Liver (tissue), 9 donors: ENCODE results near the gene LCN6. TPM values are rescaled to one million over a fixed set of nuclear protein-coding genes. Genes with fewer than 3 reads are reported as not detected.

ENCODE experiments used
- DNase-seq: peaks from one replicate; pipeline ENCODE4 v3.0.0-alpha.2; 2017; ENCODE audit warnings: low spot score
- H3K27ac ChIP-seq, 2 donors: one replicate each; pipeline ENCODE4 v1.7.0; 2013; ENCODE audit warnings: inconsistent platforms in 2 of 2, low read length in 2 of 2, control low read depth in 1 of 2, low read depth in 1 of 2, mild to moderate bottlenecking in 1 of 2
- H3K27me3 ChIP-seq, 4 donors: one replicate each; pipeline versions ENCODE4 v1.6.1 to v1.7.0; 2013; ENCODE audit warnings: low read length in 3 of 4, inconsistent platforms in 1 of 4, mild to moderate bottlenecking in 1 of 4, moderate library complexity in 1 of 4; ENCODE audit not compliant: control insufficient read depth in 4 of 4, insufficient read depth in 4 of 4
- H3K36me3 ChIP-seq, 4 donors: one replicate each; pipeline versions ENCODE4 v1.6.1 to v1.7.0; 2013; ENCODE audit warnings: low read length in 3 of 4, mild to moderate bottlenecking in 3 of 4, low read depth in 1 of 4, moderate library complexity in 1 of 4; ENCODE audit not compliant: control insufficient read depth in 4 of 4, insufficient read depth in 3 of 4
- H3K4me1 ChIP-seq, 4 donors: one replicate each; pipeline versions ENCODE4 v1.6.1 to v1.7.0; 2013; ENCODE audit warnings: low read length in 3 of 4, mild to moderate bottlenecking in 3 of 4, moderate library complexity in 1 of 4; ENCODE audit not compliant: control insufficient read depth in 4 of 4, insufficient read depth in 4 of 4
- H3K4me3 ChIP-seq, 3 donors: one replicate each; pipeline versions ENCODE4 v1.6.1 to v1.7.0; 2013; ENCODE audit warnings: low read length in 3 of 3, control low read depth in 1 of 3, low read depth in 1 of 3, mild to moderate bottlenecking in 1 of 3
- H3K9ac ChIP-seq, 2 donors: one replicate each; pipeline ENCODE4 v1.7.0; 2013; ENCODE audit warnings: low read length in 2 of 2, mild to moderate bottlenecking in 2 of 2, moderate library complexity in 2 of 2, control low read depth in 1 of 2, low read depth in 1 of 2
- H3K9me3 ChIP-seq, 4 donors: one replicate each; pipeline versions ENCODE4 v1.6.1 to v1.7.0; 2013; ENCODE audit warnings: low read length in 3 of 4; ENCODE audit not compliant: control insufficient read depth in 4 of 4
- EGR1 ChIP-seq, 2 donors: IDR thresholded peaks; 2 replicates each; pipeline ENCODE4 v1.6.1; 2016 to 2018; ENCODE audit warnings: antibody characterized with exemption in 2 of 2, low read depth in 2 of 2
- FOXA1 ChIP-seq: IDR thresholded peaks from 2 replicates; pipeline ENCODE4 v1.6.1; 2016; ENCODE audit warnings: antibody characterized with exemption
- FOXA2 ChIP-seq: IDR thresholded peaks from 2 replicates; pipeline ENCODE4 v1.6.1; 2016; ENCODE audit warnings: antibody characterized with exemption
- GABPA ChIP-seq, 2 donors: IDR thresholded peaks in 1 of 2; conservative IDR thresholded peaks in 1 of 2; 2 replicates each; pipeline ENCODE4 v1.6.1; 2016; ENCODE audit warnings: antibody characterized with exemption in 2 of 2, mild to moderate bottlenecking in 1 of 2, moderate library complexity in 1 of 2
- HNF4G ChIP-seq: IDR thresholded peaks from 2 replicates; pipeline ENCODE4 v1.6.1; 2016; ENCODE audit warnings: antibody characterized with exemption
- JUND ChIP-seq, 2 donors: IDR thresholded peaks; 2 replicates each; pipeline ENCODE4 v1.6.1; 2016; ENCODE audit warnings: antibody characterized with exemption in 2 of 2
- NR2F2 ChIP-seq: IDR thresholded peaks from 2 replicates; pipeline ENCODE4 v1.6.1; 2016; ENCODE audit warnings: antibody characterized with exemption
- RAD21 ChIP-seq, 2 donors: IDR thresholded peaks; 2 replicates each; pipeline ENCODE4 v1.6.1; 2016; ENCODE audit warnings: antibody characterized with exemption in 2 of 2, mild to moderate bottlenecking in 2 of 2
- SP1 ChIP-seq: IDR thresholded peaks from 2 replicates; pipeline ENCODE4 v1.6.1; 2018; ENCODE audit warnings: antibody characterized with exemption, mild to moderate bottlenecking
- YY1 ChIP-seq: IDR thresholded peaks from 2 replicates; pipeline ENCODE4 v1.6.1; 2016; ENCODE audit warnings: antibody characterized with exemption, mild to moderate bottlenecking
- WGBS: extraction: QIAGEN DNeasy Blood & Tissue Kit; methylation state at CpG from one replicate; pipeline ENCODE4 v1.1.7; 2013; 5-methylcytosine and 5-hydroxymethylcytosine counted together
- polyA plus RNA-seq, 2 donors: library from polyadenylated mRNA; stranded (reverse) in 1 of 2; unstranded in 1 of 2; fragments of 200-250 nt in 1 of 2; fragments of >200 nt in 1 of 2; fragmentation: Nextera tagmentation in 1 of 2; extraction: Ambion mirVana in 1 of 2; gene quantifications; one replicate each; pipeline versions ENCODE4 v1.2.1 to v1.2.3, GENCODE V29; 2013 to 2015
- total RNA-seq, 2 donors: library from RNA; depleted of rRNA; stranded (reverse); fragments of >200 nt; gene quantifications; one replicate each; pipeline ENCODE4 v1.2.3, GENCODE V29; 2014
- TF ChIP-seq, protein P1 (sequence below): IDR thresholded peaks from 2 replicates; pipeline ENCODE4 v1.6.1; 2016; ENCODE audit warnings: antibody characterized with exemption, mild to moderate bottlenecking
- TF ChIP-seq, protein P2 (sequence below): IDR thresholded peaks from 2 replicates; pipeline ENCODE4 v1.6.1; 2016; ENCODE audit warnings: antibody characterized with exemption
- donor health status: healthy.
- donor health status: healthy.
- donor health status: healthy.
- donor health status: healthy.
- donor health status: healthy.

The LCN6 gene
- total and polyA plus RNA-seq, 4 donors = 0.14 to 0.32 TPM; not detected in 2

DNA sequence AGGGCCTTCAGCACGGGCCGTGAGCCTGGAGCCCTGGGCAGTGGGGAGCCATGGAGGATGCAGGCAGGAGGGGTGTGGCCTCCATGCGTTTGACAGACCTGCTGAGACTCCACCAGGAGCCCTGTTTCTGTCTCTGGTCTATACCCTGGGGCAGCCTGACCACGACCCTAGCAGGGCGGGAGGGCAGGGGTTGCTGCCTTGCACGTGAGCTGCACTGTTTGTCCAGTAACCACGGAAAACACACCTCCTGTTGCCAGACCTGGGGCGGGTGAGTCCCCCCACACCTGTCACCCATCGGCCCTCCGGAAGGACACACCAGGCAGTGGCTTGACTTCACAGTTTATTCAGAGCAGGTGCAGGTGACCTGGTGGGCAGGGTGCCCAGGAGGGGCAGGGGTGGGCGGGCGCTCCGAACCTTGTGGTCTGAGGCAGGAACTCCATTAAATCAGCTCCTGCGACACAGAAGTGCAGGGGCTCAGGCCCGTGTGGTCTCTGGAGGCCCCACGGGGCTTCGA lies 5.8 kb upstream of the LCN6 start:
- Histone ChIP-seq H3K4me3 (no peak overlapping the region), H3K36me3 (no peaks in the 10 kb centered on the region), H3K4me1 (no peaks in the 10 kb centered on the region), H3K27ac (no peak overlapping the region), H3K9me3 (peaks cover 0 to 10% (median 1%) of the 10 kb centered on the region in 4 donors), H3K27me3 (no peaks in the 10 kb centered on the region), H3K9ac (no peak overlapping the region)
- TF ChIP-seq EGR1 (IDR thresholded peaks at IDR 0.05; ENCODE audit: low read depth in 2 of 2) = no peak
- TF ChIP-seq JUND (IDR thresholded peaks at IDR 0.05) = no peak
- TF ChIP-seq NR2F2 = no peak
- DNase-seq = no peak
- 77% methylated on average over 17 of the region's 17 CpGs for WGBS

DNA sequence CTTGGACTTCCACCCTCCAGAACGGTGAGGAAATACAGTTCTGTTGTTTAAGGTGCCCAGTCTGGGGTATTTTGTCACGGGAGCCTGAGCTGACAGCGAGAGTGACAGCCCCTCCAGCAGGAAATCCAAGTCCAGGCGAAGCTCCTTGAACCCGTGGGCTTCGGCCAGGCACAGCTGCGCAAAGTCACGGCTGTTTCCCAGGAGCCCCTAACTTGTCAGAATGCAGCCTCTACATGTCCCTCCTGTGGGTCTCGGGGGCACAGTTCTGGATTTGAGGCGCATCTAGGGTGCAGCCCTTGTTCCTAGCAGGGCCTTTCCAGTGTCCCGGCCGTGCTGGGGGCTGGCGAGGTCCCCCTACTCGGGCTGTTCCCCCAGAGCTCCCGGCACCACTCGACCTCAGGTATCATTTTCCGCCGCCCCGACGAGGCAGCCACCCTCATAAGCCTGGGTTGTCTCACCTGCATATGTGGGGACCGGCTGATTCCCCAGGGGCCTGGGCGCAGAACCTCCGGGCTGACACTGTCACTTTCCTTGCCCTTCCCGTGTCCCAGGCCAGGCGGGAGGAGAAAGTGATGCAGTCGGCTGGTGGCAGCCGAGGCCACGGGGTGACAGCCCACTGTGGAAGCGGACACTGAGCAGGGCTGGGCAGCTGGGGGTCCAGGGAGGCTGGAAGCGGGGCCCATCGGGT lies 5.2 kb upstream of the LCN6 start:
- H3K4me3 ChIP-seq = no peak overlapping the region
- H3K27ac ChIP-seq = no peak overlapping the region
- no peaks in the 10 kb centered on the region for H3K27me3 ChIP-seq
- DNase-seq = no peak
- WGBS = 90% methylated on average over 31 of the region's 31 CpGs
- TF ChIP-seq, protein P1, sequence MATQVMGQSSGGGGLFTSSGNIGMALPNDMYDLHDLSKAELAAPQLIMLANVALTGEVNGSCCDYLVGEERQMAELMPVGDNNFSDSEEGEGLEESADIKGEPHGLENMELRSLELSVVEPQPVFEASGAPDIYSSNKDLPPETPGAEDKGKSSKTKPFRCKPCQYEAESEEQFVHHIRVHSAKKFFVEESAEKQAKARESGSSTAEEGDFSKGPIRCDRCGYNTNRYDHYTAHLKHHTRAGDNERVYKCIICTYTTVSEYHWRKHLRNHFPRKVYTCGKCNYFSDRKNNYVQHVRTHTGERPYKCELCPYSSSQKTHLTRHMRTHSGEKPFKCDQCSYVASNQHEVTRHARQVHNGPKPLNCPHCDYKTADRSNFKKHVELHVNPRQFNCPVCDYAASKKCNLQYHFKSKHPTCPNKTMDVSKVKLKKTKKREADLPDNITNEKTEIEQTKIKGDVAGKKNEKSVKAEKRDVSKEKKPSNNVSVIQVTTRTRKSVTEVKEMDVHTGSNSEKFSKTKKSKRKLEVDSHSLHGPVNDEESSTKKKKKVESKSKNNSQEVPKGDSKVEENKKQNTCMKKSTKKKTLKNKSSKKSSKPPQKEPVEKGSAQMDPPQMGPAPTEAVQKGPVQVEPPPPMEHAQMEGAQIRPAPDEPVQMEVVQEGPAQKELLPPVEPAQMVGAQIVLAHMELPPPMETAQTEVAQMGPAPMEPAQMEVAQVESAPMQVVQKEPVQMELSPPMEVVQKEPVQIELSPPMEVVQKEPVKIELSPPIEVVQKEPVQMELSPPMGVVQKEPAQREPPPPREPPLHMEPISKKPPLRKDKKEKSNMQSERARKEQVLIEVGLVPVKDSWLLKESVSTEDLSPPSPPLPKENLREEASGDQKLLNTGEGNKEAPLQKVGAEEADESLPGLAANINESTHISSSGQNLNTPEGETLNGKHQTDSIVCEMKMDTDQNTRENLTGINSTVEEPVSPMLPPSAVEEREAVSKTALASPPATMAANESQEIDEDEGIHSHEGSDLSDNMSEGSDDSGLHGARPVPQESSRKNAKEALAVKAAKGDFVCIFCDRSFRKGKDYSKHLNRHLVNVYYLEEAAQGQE = no peak
- TF ChIP-seq FOXA2 = no peak
- no peak for TF ChIP-seq YY1
- TF ChIP-seq, protein P2, sequence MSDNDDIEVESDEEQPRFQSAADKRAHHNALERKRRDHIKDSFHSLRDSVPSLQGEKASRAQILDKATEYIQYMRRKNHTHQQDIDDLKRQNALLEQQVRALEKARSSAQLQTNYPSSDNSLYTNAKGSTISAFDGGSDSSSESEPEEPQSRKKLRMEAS = no peak
- no peak for TF ChIP-seq EGR1 (IDR thresholded peaks at IDR 0.05; ENCODE audit: low read depth in 2 of 2)
- TF ChIP-seq GABPA (IDR thresholded peaks at IDR 0.05 in 1 of 2, conservative IDR thresholded peaks at IDR 0.05 in 1 of 2) = no peak
- no peak for TF ChIP-seq RAD21 (IDR thresholded peaks at IDR 0.05)
- no peak for TF ChIP-seq SP1
- no peaks in the 10 kb centered on the region for H3K4me1 ChIP-seq
- no peak overlapping the region for H3K9ac ChIP-seq
- peaks cover 0 to 10% (median 1%) of the 10 kb centered on the region in 4 donors for H3K9me3 ChIP-seq
- H3K36me3 ChIP-seq = no peaks in the 10 kb centered on the region

DNA sequence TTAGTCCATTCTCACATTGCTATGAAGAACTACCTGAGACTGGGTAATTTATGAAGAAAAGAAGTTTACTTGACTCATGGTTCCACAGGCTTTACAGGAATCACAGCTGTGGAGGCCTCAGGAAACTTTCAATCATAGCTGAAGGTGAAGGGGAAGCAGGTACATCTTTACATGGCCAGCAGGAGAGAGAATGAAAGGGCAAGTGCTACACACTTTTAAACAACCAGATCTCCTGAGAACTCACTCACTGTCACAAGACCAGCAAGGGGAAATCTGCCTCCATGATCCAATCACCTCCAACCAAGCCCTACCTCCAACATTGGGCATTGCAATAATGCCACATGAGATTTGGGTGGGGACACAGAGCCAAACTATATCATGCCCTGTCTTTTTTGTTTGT lies 3.5 kb upstream of the LCN6 start:
- no peaks in the 10 kb centered on the region for H3K4me1 ChIP-seq
- no peak for TF ChIP-seq HNF4G
- TF ChIP-seq, protein P2 = no peak
- TF ChIP-seq NR2F2 = no peak
- TF ChIP-seq FOXA1 = no peak
- no peaks in the 10 kb centered on the region for H3K27me3 ChIP-seq
- no peak overlapping the region for H3K27ac ChIP-seq
- H3K4me3 ChIP-seq = no peak overlapping the region
- no peak for DNase-seq
- no peak overlapping the region for H3K9ac ChIP-seq
- no peaks in the 10 kb centered on the region for H3K36me3 ChIP-seq
- peaks cover 0 to 10% (median 1%) of the 10 kb centered on the region in 4 donors for H3K9me3 ChIP-seq
